ENCODE results near the gene ACOT8.
A peak's percentile ranks its signal among the peaks of the same experiment; 100 is the strongest.
"Not testable (repeated sequence)": the region's sequence is repeated elsewhere in the genome, so short reads cannot be mapped to it uniquely, and the experiment has no call there.

ACOT8 gene

DNA sequence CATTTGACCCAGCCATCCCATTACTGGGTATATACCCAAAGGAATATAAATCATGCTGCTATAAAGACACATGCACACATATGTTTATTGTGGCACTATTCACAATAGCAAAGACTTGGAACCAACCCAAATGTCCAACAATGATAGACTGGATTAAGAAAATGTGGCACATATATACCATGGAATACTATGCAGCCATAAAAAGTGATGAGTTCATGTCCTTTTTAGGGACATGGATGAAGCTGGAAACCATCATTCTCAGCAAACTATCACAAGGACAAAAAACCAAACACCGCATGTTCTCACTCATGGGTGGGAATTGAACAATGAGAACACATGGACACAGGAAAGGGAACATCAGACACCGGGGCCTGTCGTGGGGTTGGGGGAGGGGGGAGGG is 59.2 kb downstream of the ACOT8 start:
- H3K27ac ChIP-seq (ENCODE audit: low read depth in 2 of 2, low read length in 2 of 2); H3K27me3 ChIP-seq (ENCODE audit: control insufficient read depth in 2 of 2, insufficient read depth in 2 of 2, low read length in 2 of 2); H3K9me3 ChIP-seq (ENCODE audit: control insufficient read depth in 2 of 2, low read length in 2 of 2); H3K4me3 ChIP-seq (ENCODE audit: low read length in 2 of 2); H3K9ac ChIP-seq (ENCODE audit: low read depth in 1 of 2, low read length in 2 of 2); H3K4me1 ChIP-seq (ENCODE audit: control insufficient read depth in 2 of 2, insufficient read depth in 2 of 2, low read length in 2 of 2): not testable (repeated sequence)
- peaks cover 45 to 46% of the 10 kb centered on the region in 2 donors for H3K36me3 ChIP-seq (ENCODE audit: control insufficient read depth in 2 of 2, insufficient read depth in 2 of 2, low read length in 2 of 2)

DNA sequence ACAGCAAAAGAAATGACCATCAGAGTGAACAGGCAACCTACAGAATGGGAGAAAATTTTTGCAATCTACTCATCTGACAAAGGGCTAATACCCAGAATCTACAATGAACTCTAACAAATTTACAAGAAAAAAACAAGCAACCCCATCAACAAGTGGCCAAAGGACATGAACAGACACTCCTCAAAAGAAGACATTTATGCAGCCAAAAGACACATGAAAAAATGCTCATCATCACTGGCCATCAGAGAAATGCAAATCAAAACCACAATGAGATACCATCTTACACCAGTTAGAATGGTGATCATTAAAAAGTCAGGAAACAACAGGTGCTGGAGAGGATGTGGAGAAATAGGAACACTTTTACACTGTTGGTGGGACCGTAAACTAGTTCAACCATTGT is 59.7 kb downstream of the ACOT8 start:
- not testable (repeated sequence) for H3K9me3 ChIP-seq (ENCODE audit: control insufficient read depth in 2 of 2, low read length in 2 of 2); H3K4me1 ChIP-seq (ENCODE audit: control insufficient read depth in 2 of 2, insufficient read depth in 2 of 2, low read length in 2 of 2); H3K4me3 ChIP-seq (ENCODE audit: low read length in 2 of 2); H3K9ac ChIP-seq (ENCODE audit: low read depth in 1 of 2, low read length in 2 of 2); H3K27ac ChIP-seq (ENCODE audit: low read depth in 2 of 2, low read length in 2 of 2); H3K27me3 ChIP-seq (ENCODE audit: control insufficient read depth in 2 of 2, insufficient read depth in 2 of 2, low read length in 2 of 2)
- H3K36me3 ChIP-seq (ENCODE audit: control insufficient read depth in 2 of 2, insufficient read depth in 2 of 2, low read length in 2 of 2) = peaks cover 41% of the 10 kb centered on the region in 2 donors

DNA sequence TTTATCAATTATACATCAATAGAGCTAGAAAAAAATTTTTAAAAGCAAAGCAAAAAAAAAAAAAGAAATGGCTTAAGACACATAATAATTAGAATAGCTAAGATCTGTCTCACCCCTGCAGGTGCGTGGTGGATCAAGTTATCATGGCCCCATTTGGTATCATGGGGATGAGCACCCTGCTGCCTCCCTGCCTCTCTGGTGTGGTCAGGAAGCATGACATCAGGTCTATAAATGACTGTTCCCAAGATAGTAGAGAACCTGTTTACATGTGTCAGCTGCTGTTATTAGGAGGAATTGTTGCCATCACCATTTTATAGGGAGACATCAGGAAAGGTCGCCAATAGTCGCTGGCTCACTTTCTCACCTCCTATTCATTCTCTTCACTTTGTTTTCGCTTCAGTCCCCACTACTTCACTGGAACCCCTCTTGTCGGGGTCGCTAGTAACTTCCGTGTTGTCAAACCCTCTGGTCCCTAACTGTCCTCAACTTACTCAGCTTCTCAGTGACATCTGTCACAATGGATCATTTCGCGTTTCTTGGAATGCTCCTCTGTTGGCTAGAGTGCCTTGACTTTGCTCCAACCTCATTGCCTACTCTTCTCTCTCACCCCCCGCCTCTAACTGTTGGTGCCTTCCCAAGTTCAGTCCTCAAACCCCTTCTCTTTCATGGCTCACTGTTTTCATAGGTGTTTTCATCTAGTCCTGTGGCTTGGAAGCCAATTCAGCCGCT is 60.7 kb downstream of the ACOT8 start:
- Histone ChIP-seq H3K36me3 (ENCODE audit: control insufficient read depth in 2 of 2, insufficient read depth in 2 of 2, low read length in 2 of 2) (peaks cover 31 to 34% of the 10 kb centered on the region in 2 donors), H3K9ac (ENCODE audit: low read depth in 1 of 2, low read length in 2 of 2) (no peak overlapping the region), H3K27me3 (ENCODE audit: control insufficient read depth in 2 of 2, insufficient read depth in 2 of 2, low read length in 2 of 2) (no peaks in the 10 kb centered on the region), H3K9me3 (ENCODE audit: control insufficient read depth in 2 of 2, low read length in 2 of 2) (no peaks in the 10 kb centered on the region), H3K4me1 (ENCODE audit: control insufficient read depth in 2 of 2, insufficient read depth in 2 of 2, low read length in 2 of 2) (peaks cover 10 to 11% of the 10 kb centered on the region in 2 donors), H3K4me3 (ENCODE audit: low read length in 2 of 2) (no peak overlapping the region), H3K27ac (ENCODE audit: low read depth in 2 of 2, low read length in 2 of 2) (no peak overlapping the region)

DNA sequence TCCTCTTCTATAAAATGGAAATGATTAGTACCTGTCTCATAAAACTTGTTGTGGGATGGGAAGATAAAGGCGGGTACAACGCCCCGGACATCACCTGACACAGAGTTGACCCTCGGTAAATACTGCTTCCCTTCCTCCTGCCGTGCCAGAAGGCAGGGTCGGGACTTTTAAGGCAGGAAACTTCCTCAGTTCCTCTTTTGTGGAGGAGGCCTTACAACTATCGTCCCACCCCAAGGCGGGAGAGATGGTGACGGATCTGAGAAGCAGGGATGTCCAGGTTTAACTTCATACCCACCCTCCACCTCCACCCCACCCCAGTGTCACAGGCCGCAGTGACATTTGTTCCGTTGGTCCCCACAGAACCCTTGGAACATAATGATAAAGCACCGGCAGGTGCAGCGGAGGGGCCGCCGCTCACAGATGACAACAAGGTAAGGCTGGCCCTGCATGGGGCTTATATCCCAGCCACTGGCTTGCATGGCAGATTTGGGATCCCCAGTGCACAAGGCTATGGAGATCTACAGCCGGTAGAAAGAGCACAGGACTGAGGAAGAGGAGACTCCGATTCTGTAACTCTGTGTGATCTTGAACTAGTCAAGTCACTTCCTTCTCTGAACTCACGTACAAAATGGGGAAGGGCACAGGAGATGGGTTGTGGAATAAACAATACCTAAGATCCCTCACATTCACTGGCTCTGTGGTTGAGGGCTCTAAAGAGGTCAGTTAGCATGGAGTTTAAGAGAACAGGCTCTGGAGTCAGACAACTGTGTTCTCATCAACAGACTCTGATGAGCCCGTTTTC is 64.7 kb downstream of the ACOT8 start:
- no peaks in the 10 kb centered on the region for H3K27me3 ChIP-seq (ENCODE audit: control insufficient read depth in 2 of 2, insufficient read depth in 2 of 2, low read length in 2 of 2)

More for the DNA sequence above, 64.7 kb downstream of the ACOT8 start:
- Histone ChIP-seq H3K36me3 (ENCODE audit: control insufficient read depth in 2 of 2, insufficient read depth in 2 of 2, low read length in 2 of 2) (peaks cover 23 to 29% of the 10 kb centered on the region in 2 donors), H3K4me3 (ENCODE audit: low read length in 2 of 2) (peak overlapping the region; percentile 88 to 90), H3K9ac (ENCODE audit: low read depth in 1 of 2, low read length in 2 of 2) (peak overlapping the region; percentile 93 to 98), H3K4me1 (ENCODE audit: control insufficient read depth in 2 of 2, insufficient read depth in 2 of 2, low read length in 2 of 2) (peaks cover 10% of the 10 kb centered on the region in 2 donors), H3K27ac (ENCODE audit: low read depth in 2 of 2, low read length in 2 of 2) (peak overlapping the region; percentile 90 to 91), H3K9me3 (ENCODE audit: control insufficient read depth in 2 of 2, low read length in 2 of 2) (no peaks in the 10 kb centered on the region)
